Neuronal stem cell (in vitro differentiated cells): Measurements from ENCODE around the gene PNMA1.

ENCODE experiments used
- DNase-seq: peaks from one replicate; pipeline ENCODE4 v3.0.0-alpha.2; 2013; ENCODE audit warnings: low spot score
- H2AFZ ChIP-seq: one replicate; pipeline ENCODE4 v1.6.1; 2013; ENCODE audit warnings: mild to moderate bottlenecking, low read length, inconsistent platforms
- H2AK5ac ChIP-seq: 2 replicates; pipeline ENCODE4 v1.6.1; 2013; ENCODE audit warnings: low read depth, mild to moderate bottlenecking, inconsistent platforms, low read length, moderate library complexity, mixed read lengths
- H2BK120ac ChIP-seq: 2 replicates; pipeline ENCODE4 v1.6.1; 2013; ENCODE audit warnings: low read depth, mild to moderate bottlenecking, inconsistent platforms, low read length, moderate library complexity, mixed read lengths
- H2BK12ac ChIP-seq: one replicate; pipeline ENCODE4 v1.6.1; 2013; ENCODE audit warnings: low read length, inconsistent platforms
- H2BK15ac ChIP-seq: 2 replicates; pipeline ENCODE4 v1.6.1; 2013; ENCODE audit warnings: mild to moderate bottlenecking, low read length, inconsistent platforms, mixed read lengths
- H2BK5ac ChIP-seq: one replicate; pipeline ENCODE4 v1.6.1; 2013; ENCODE audit warnings: inconsistent platforms, mild to moderate bottlenecking, low read length, moderate library complexity
- H3K14ac ChIP-seq: one replicate; pipeline ENCODE4 v1.6.1; 2013; ENCODE audit warnings: low read length, inconsistent platforms
- H3K18ac ChIP-seq: 2 replicates; pipeline ENCODE4 v1.6.1; 2013; ENCODE audit warnings: low read length, inconsistent platforms
- H3K23ac ChIP-seq: 2 replicates; pipeline ENCODE4 v1.6.1; 2013; ENCODE audit warnings: low read depth, mild to moderate bottlenecking, mixed read lengths, low read length, inconsistent platforms; ENCODE audit not compliant: poor library complexity
- H3K27ac ChIP-seq: replicated peaks from 3 replicates; pipeline ENCODE4 v1.5.1; 2013; ENCODE audit warnings: low read length, inconsistent platforms
- H3K27me3 ChIP-seq, 3 experiments: 2 replicates each; pipeline ENCODE4 v1.6.1; 2013; ENCODE audit warnings: low read length in 3 of 3, mild to moderate bottlenecking in 2 of 3, inconsistent platforms in 1 of 3, low read depth in 1 of 3, mixed read lengths in 1 of 3, moderate library complexity in 1 of 3; ENCODE audit not compliant: control insufficient read depth in 3 of 3, insufficient read depth in 3 of 3
- H3K36me3 ChIP-seq, 2 donors: replicated peaks in 1 of 2; 2 replicates each; pipeline ENCODE4 v1.6.1; 2013; ENCODE audit warnings: low read length in 2 of 2; ENCODE audit not compliant: control insufficient read depth in 2 of 2, insufficient read depth in 2 of 2
- H3K4ac ChIP-seq: 2 replicates; pipeline ENCODE4 v1.6.1; 2013; ENCODE audit warnings: inconsistent platforms, mild to moderate bottlenecking, low read length, moderate library complexity
- H3K4me1 ChIP-seq, 2 donors: 1 replicate in 1 of 2; 2 replicates in 1 of 2; pipeline ENCODE4 v1.6.1; 2013; ENCODE audit warnings: low read length in 2 of 2, low read depth in 1 of 2; ENCODE audit not compliant: control insufficient read depth in 2 of 2, insufficient read depth in 1 of 2
- H3K4me2 ChIP-seq: one replicate; pipeline ENCODE4 v1.6.1; 2013; ENCODE audit warnings: mild to moderate bottlenecking, low read length, inconsistent platforms; ENCODE audit not compliant: insufficient read depth, poor library complexity, severe bottlenecking
- H3K4me3 ChIP-seq, 2 donors: 2 replicates each; pipeline ENCODE4 v1.5.1; 2013; ENCODE audit warnings: low read length in 2 of 2, mild to moderate bottlenecking in 2 of 2, inconsistent platforms in 1 of 2, moderate library complexity in 1 of 2
- H3K79me1 ChIP-seq: one replicate; pipeline ENCODE4 v1.6.1; 2013; ENCODE audit warnings: low read depth, mild to moderate bottlenecking, inconsistent platforms, low read length, moderate library complexity
- H3K9ac ChIP-seq: one replicate; pipeline ENCODE4 v1.6.1; 2013; ENCODE audit warnings: mild to moderate bottlenecking, low read depth, low read length, inconsistent platforms; ENCODE audit not compliant: poor library complexity
- H3K9me3 ChIP-seq, 2 donors: replicated peaks in 1 of 2; 2 replicates each; pipeline versions ENCODE3 to v1.6.1; 2013; ENCODE audit warnings: low read length in 2 of 2, mild to moderate bottlenecking in 2 of 2, inconsistent platforms in 1 of 2, low read depth in 1 of 2, mixed read lengths in 1 of 2, moderate library complexity in 1 of 2; ENCODE audit not compliant: control insufficient read depth in 2 of 2, insufficient read depth in 1 of 2
- H4K8ac ChIP-seq: one replicate; pipeline ENCODE4 v1.6.1; 2013; ENCODE audit warnings: low read depth, mild to moderate bottlenecking, inconsistent platforms, low read length, moderate library complexity
- H4K91ac ChIP-seq: one replicate; pipeline ENCODE4 v1.6.1; 2013; ENCODE audit warnings: low read length, low read depth, mild to moderate bottlenecking, inconsistent platforms; ENCODE audit not compliant: poor library complexity
- WGBS, 2 donors: extraction: QIAGEN DNeasy Blood & Tissue Kit; methylation state at CpG; one replicate each; pipeline ENCODE4 v1.1.7; 2013; ENCODE audit warnings: missing lambda C conversion rate in 2 of 2, mixed read lengths in 1 of 2; ENCODE audit not compliant: insufficient read length in 2 of 2, insufficient replicate concordance in 1 of 2; ENCODE audit errors: extremely low coverage in 2 of 2; 5-methylcytosine and 5-hydroxymethylcytosine counted together

Gene PNMA1

GRCh38 chr14:73759183-73759713, 45.1 kb upstream of the PNMA1 start:
- Histone ChIP-seq H3K4ac (no peak overlapping the region), H2BK120ac (peak overlapping the region; percentile 69), H3K9me3 (no peaks in the 10 kb centered on the region), H2BK12ac (no peak overlapping the region), H2BK5ac (no peak overlapping the region), H4K8ac (no peak overlapping the region), H3K79me1 (peaks cover 6% of the 10 kb centered on the region), H2AK5ac (no peak overlapping the region), H4K91ac (no peak overlapping the region), H3K18ac (peak overlapping the region; percentile 96), H3K4me1 (peaks cover 23 to 47% of the 10 kb centered on the region in 2 donors), H3K27me3 (peaks cover 0 to 12% (median 0%) of the 10 kb centered on the region in 3 experiments), H3K14ac (peak overlapping the region; percentile 78), H3K9ac (peak overlapping the region; percentile 96), H3K4me3 (peak overlapping the region; percentile 76 to 87), H3K27ac (no peak overlapping the region), H3K36me3 (no peaks in the 10 kb centered on the region), H3K23ac (peak overlapping the region; percentile 90), H3K4me2 (peak overlapping the region; percentile 99), H2BK15ac (peak overlapping the region; percentile 1), H2AFZ (peak overlapping the region; percentile 90)
- WGBS, 2 donors, result no CpG with 5 or more reads among the region's 71 CpGs
- DNase-seq, result no peak

DNA sequence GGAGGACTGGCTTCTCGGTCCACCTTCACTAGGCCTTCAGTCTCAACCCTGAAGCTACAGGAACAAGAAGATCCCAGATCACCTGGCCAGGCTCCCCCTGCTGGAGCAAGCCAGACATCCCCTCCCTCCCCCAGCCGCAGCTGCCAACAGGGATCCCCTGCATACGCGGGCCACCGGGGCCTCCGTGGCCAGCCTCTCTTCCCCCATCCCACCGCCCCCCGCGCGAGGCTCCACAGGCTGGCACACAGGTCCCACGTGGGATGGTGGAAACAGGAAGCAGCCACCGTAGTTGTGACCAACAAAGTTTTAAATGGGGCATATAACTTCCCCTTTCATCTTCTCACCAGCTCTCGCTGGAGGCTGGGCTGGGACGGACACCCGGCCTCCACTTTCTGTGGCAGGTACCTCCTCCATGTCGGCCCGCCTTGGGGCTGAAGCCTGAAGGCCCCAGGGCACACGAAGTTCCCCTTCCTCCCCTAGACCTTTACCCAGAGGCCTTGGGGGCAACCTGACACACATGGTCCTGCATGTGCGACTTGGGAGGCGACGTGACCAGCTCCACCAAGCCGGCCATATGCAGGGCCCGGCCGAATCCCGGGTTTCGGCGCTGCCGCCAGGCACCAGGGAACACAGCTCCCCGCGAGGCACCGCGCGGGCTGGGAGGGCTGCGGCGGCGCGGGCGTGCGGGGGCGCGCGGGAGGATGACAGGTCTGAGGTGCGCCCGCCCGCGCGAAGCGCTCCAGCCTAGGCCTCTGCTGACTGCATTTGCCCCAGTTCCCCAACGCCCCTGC, 44.4 kb upstream of the PNMA1 start:
- Histone ChIP-seq H2BK5ac (no peak overlapping the region), H3K9me3 (no peaks in the 10 kb centered on the region), H2AK5ac (no peak overlapping the region), H3K79me1 (peaks cover 6% of the 10 kb centered on the region), H3K27me3 (peaks cover 0 to 12% (median 0%) of the 10 kb centered on the region in 3 experiments), H2BK12ac (no peak overlapping the region), H3K27ac (no peak overlapping the region), H3K4me1 (peaks cover 23 to 47% of the 10 kb centered on the region in 2 donors), H2AFZ (peak overlapping the region; percentile 90), H3K9ac (peak overlapping the region; percentile 96), H3K36me3 (no peaks in the 10 kb centered on the region), H3K4ac (no peak overlapping the region), H3K23ac (peak overlapping the region; percentile 90), H3K14ac (peak overlapping the region; percentile 78), H3K18ac (peak overlapping the region; percentile 96), H4K8ac (no peak overlapping the region), H3K4me3 (peak overlapping the region; percentile 76 to 87), H2BK120ac (peak overlapping the region; percentile 69), H4K91ac (no peak overlapping the region), H3K4me2 (peak overlapping the region; percentile 99), H2BK15ac (peak overlapping the region; percentile 1)
- no CpG with 5 or more reads among the region's 49 CpGs for WGBS, 2 donors
- no peak for DNase-seq

- Histone ChIP-seq H3K4me1 (peaks cover 23 to 50% of the 10 kb centered on the region in 2 donors), H3K4me3 (no peak overlapping the region), H2BK5ac (no peak overlapping the region), H3K79me1 (peaks cover 6% of the 10 kb centered on the region), H3K9ac (no peak overlapping the region), H3K27me3 (peaks cover 0 to 12% (median 0%) of the 10 kb centered on the region in 3 experiments), H3K4me2 (no peak overlapping the region), H3K4ac (no peak overlapping the region), H4K91ac (no peak overlapping the region), H3K27ac (no peak overlapping the region), H2BK12ac (no peak overlapping the region), H4K8ac (no peak overlapping the region), H3K9me3 (no peaks in the 10 kb centered on the region), H3K18ac (no peak overlapping the region), H3K36me3 (no peaks in the 10 kb centered on the region), H3K14ac (no peak overlapping the region), H3K23ac (no peak overlapping the region), H2BK15ac (no peak overlapping the region), H2BK120ac (no peak overlapping the region), H2AK5ac (no peak overlapping the region), H2AFZ (no peak overlapping the region)
- no CpG with 5 or more reads among the region's 10 CpGs for WGBS, 2 donors
- DNase-seq, result no peak
Observed at GRCh38 chr14:73757876-73758391, 43.8 kb upstream of the PNMA1 start.

DNA sequence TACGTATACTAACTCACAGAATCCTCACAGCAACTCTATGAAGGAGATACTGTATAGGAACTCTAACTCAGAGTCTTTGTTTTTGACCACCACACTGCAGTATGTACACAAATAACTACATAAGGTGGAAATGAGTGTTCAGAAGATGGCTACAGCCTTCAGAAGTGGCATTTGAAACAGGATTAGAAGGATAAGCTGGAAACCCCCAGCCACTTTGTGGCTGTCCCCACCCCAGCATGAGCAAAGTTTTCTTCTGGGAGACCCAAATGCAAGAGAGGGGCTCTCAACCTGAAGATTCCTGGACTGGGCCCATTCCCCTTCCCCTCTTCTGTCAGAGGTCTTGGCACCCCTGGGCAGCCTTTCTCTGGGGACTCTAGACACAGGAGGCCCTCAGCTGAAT, 43.2 kb upstream of the PNMA1 start:
- H2BK15ac ChIP-seq, result no peak overlapping the region
- H3K27me3 ChIP-seq, result peaks cover 0 to 12% (median 0%) of the 10 kb centered on the region in 3 experiments
- H3K9me3 ChIP-seq, result no peaks in the 10 kb centered on the region
- H3K27ac ChIP-seq, result no peak overlapping the region
- no peak overlapping the region for H3K4me3 ChIP-seq
- H2AK5ac ChIP-seq, result no peak overlapping the region
- no peak overlapping the region for H4K91ac ChIP-seq
- H2BK120ac ChIP-seq, result no peak overlapping the region
- no peak overlapping the region for H2BK5ac ChIP-seq
- no CpG with 5 or more reads among the region's 1 CpG for WGBS, 2 donors
- H2AFZ ChIP-seq, result no peak overlapping the region
- H3K4ac ChIP-seq, result no peak overlapping the region
- no peaks in the 10 kb centered on the region for H3K36me3 ChIP-seq
- no peak overlapping the region for H3K9ac ChIP-seq
- H3K23ac ChIP-seq, result no peak overlapping the region
- H3K18ac ChIP-seq, result no peak overlapping the region
- H3K79me1 ChIP-seq, result peaks cover 6% of the 10 kb centered on the region
- DNase-seq, result no peak
- peaks cover 23 to 45% of the 10 kb centered on the region in 2 donors for H3K4me1 ChIP-seq
- no peak overlapping the region for H2BK12ac ChIP-seq
- no peak overlapping the region for H3K14ac ChIP-seq
- H4K8ac ChIP-seq, result no peak overlapping the region
- no peak overlapping the region for H3K4me2 ChIP-seq
